ENCODE measurements around the gene CFL2. TPM values are rescaled to one million over a fixed set of nuclear protein-coding genes. Genes with fewer than 3 reads are reported as not detected.

Gene CFL2
- total and polyA plus RNA-seq, 7 experiments from 2014 or later: 3.6 to 34.2 (median 10.4) TPM

- H3K4me3 Mint-ChIP-seq: no peak overlapping the region
- H3K36me3 Mint-ChIP-seq: peaks cover 0 to 13% (median 4%) of the 10 kb centered on the region in 5 donors
- peaks cover 0 to 21% (median 0%) of the 10 kb centered on the region in 5 donors for H3K27me3 Mint-ChIP-seq
- H3K9me3 ChIP-seq (ENCODE audit: control insufficient read depth in 2 of 3, low read length in 3 of 3): no peaks in the 10 kb centered on the region
- POLR2A ChIA-PET: no interaction called here
- peaks cover under 1 to 6% (median 4%) of the 10 kb centered on the region in 7 donors for H3K4me1 Mint-ChIP-seq
- no peaks in the 10 kb centered on the region for H3K36me3 ChIP-seq (ENCODE audit: control insufficient read depth in 2 of 3, insufficient read depth in 3 of 3, low read length in 3 of 3)
- peaks cover 0 to 2% of the 10 kb centered on the region in 2 donors for H3K4me1 ChIP-seq (ENCODE audit: control insufficient read depth in 2 of 2, insufficient read depth in 2 of 2, low read length in 2 of 2)
- H3K27ac Mint-ChIP-seq: no peak overlapping the region
- no peaks in the 10 kb centered on the region for H3K27me3 ChIP-seq (ENCODE audit: control insufficient read depth in 2 of 2, insufficient read depth in 2 of 2, low read length in 2 of 2)
- ATAC-seq: no peak
- CTCF ChIA-PET: no interaction called here
- no peak for DNase-seq
- intact Hi-C loops (cut with micrococcal nuclease): loop anchor here in 1 of 2 donors (10.0 kb wide), 1 partner anchor 654 kb away; no protein-coding TSS in a partner anchor
- H3K27ac ChIP-seq (ENCODE audit: low read depth, low read length): no peak overlapping the region
- H3K9me3 Mint-ChIP-seq: peaks cover 0 to 17% (median 6%) of the 10 kb centered on the region in 11 donors
- no peak overlapping the region for H3K4me3 ChIP-seq (ENCODE audit: low read length)
These were observed 53.6 kb downstream of the CFL2 start for GRCh38 chr14:34660796-34661195.

Other genes with a start within 250 kb of the CFL2 start
- 10 to 100 TPM; 34.8 to 84.3 (median 60.9) TPM for gene EAPP, start 174.9 kb downstream of the CFL2 start, total RNA-seq
- 100 to 1,000 TPM; 103 to 125 TPM for gene EAPP, start 174.9 kb downstream of the CFL2 start, polyA plus RNA-seq
- 10 to 100 TPM; 56.6 to 78.9 (median 59.7) TPM for gene SNX6, start 84.4 kb downstream of the CFL2 start, total RNA-seq
- 100 to 1,000 TPM in 1 of 2 donors, 10 to 100 TPM in 1; 99.4 to 114 TPM for gene SNX6, start 84.4 kb downstream of the CFL2 start, polyA plus RNA-seq
- gene BAZ1A, start 160.8 kb upstream of the CFL2 start, total RNA-seq: 10 to 100 TPM; 47.4 to 62.5 (median 53.3) TPM
- 10 to 100 TPM; 10.3 to 14.1 TPM for gene BAZ1A, start 160.8 kb upstream of the CFL2 start, polyA plus RNA-seq

Measured in naive thymus-derived CD4-positive, alpha-beta T cell (primary cell).